HG02943 (cell line): Measurements from ENCODE around the gene GAREM1.

Experiments
- ATAC-seq: cut with Tn5 transposase; IDR thresholded peaks from one replicate; pipeline ENCODE4 v1.9.1; 2021; ENCODE audit warnings: mild to moderate bottlenecking, low read depth, moderate library complexity; ENCODE audit not compliant: unreplicated experiment

The GAREM1 gene

DNA sequence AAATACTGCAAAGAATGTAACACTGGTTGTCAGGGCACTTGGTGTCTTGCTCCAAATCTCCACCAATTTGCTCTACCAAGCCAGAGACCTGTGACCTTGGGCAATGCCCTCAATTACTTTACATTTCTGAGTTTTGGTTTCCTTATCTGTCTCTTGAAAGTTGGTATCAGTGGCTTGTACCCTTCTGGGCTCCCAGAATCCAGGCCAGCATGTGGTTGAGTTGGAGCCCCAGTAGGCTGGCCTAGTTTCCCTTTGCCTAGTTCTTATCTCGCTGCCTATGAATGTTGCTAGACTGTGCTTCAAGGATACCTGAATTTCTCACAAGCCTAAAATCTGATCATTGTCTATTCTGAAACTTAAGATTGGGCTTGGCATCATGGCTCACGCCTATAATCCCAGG, 254.3 kb downstream of the GAREM1 start:
- ATAC-seq = no peak

DNA sequence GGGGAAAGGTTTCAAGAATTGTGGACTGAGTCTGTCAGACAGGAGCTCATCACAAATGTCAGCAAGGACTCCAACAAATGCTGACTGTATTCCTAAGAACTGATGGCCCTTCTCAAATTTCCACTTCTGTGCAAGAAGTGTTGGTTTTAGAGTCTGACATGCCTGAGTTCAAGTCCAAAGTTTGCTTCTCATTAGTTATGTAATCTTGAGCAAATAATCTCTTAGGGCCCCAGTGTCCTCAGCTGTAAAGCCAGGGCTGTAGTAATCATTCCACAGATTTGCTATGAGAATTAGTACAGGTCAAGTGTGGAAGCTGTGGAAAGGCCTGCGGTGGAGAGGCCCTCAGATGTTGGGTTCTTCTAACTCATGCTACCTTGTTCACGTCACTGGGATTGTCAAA, 257.0 kb downstream of the GAREM1 start:
- ATAC-seq = no peak
